HCT116 (cell line): ENCODE measurements around the gene TMEM217.

ENCODE experiments used
- CEBPB ChIP-seq: IDR thresholded peaks from 2 replicates; pipeline ENCODE4 v1.6.1; 2012; ENCODE audit warnings: low read depth
- MAX ChIP-seq: IDR thresholded peaks from 2 replicates; pipeline ENCODE4 v1.6.1; 2012
- POLR2AphosphoS5 ChIP-seq: IDR thresholded peaks from 2 replicates; pipeline ENCODE4 v1.6.1; 2011; ENCODE audit warnings: mild to moderate bottlenecking, low read depth, low read length, moderate library complexity

GRCh38 chr6:37251211-37251780 lies 6.6 kb downstream of the TMEM217 start:
- TF ChIP-seq POLR2AphosphoS5 (no peak), CEBPB (no peak), MAX (no peak)
